Stimulated activated CD4-positive, alpha-beta T cell treated with anti-CD3 and anti-CD28 coated beads, Interleukin-2, amount 100 ng/mL, for 4 hours (primary cell): ENCODE results near the gene DNAJB1.
"Not testable (repeated sequence)": the region's sequence is repeated elsewhere in the genome, so short reads cannot be mapped to it uniquely, and the experiment has no call there.

Experiments used
- DNase-seq: peaks from one replicate; pipeline ENCODE4 v3.0.0-alpha.2; 2020; ENCODE audit warnings: low read depth

Gene DNAJB1

GRCh38 chr19:14520543-14520942 is 2.3 kb upstream of the DNAJB1 start:
- no peak for DNase-seq

- DNase-seq = peak; percentile 36
These were observed 1.7 kb upstream of the DNAJB1 start for GRCh38 chr19:14519860-14520407.

- no peak for DNase-seq
These were observed 1.2 kb upstream of the DNAJB1 start for GRCh38 chr19:14519245-14519859.

GRCh38 chr19:14517446-14517839 is 754 bp downstream of the DNAJB1 start:
- no peak for DNase-seq

GRCh38 chr19:14516746-14517438 is 1.3 kb downstream of the DNAJB1 start:
- no peak for DNase-seq

GRCh38 chr19:14516048-14516534 is 2.1 kb downstream of the DNAJB1 start:
- DNase-seq = no peak

GRCh38 chr19:14515501-14516047 is 2.6 kb downstream of the DNAJB1 start:
- no peak for DNase-seq

GRCh38 chr19:14514215-14514863 is 3.9 kb downstream of the DNAJB1 start:
- no peak for DNase-seq

- no peak for DNase-seq
These were observed 5.7 kb downstream of the DNAJB1 start for GRCh38 chr19:14512406-14512961.

GRCh38 chr19:14511229-14511593 is 7.0 kb downstream of the DNAJB1 start:
- DNase-seq = no peak

GRCh38 chr19:14510311-14511228 is 7.6 kb downstream of the DNAJB1 start:
- no peak for DNase-seq

- DNase-seq = no peak
These were observed 10.3 kb downstream of the DNAJB1 start for GRCh38 chr19:14507704-14508542.

GRCh38 chr19:14505488-14506239 is 12.5 kb downstream of the DNAJB1 start:
- peak; percentile 53 for DNase-seq

GRCh38 chr19:14504575-14504974 is 13.6 kb downstream of the DNAJB1 start:
- DNase-seq = not testable (repeated sequence)

- DNase-seq = no peak
These were observed 14.9 kb downstream of the DNAJB1 start for GRCh38 chr19:14503285-14503684.

GRCh38 chr19:14502334-14503092 is 15.7 kb downstream of the DNAJB1 start:
- DNase-seq = no peak

- no peak for DNase-seq
These were observed 20.8 kb downstream of the DNAJB1 start for GRCh38 chr19:14497228-14497921.

GRCh38 chr19:14496834-14497227 is 21.4 kb downstream of the DNAJB1 start:
- DNase-seq = no peak
